HG02623 (cell line): ENCODE results near the gene ERC2.

Source experiments
- ATAC-seq: cut with Tn5 transposase; IDR thresholded peaks from one replicate; pipeline ENCODE4 v1.9.1; 2021; ENCODE audit warnings: moderate library complexity; ENCODE audit not compliant: unreplicated experiment

Gene ERC2

DNA sequence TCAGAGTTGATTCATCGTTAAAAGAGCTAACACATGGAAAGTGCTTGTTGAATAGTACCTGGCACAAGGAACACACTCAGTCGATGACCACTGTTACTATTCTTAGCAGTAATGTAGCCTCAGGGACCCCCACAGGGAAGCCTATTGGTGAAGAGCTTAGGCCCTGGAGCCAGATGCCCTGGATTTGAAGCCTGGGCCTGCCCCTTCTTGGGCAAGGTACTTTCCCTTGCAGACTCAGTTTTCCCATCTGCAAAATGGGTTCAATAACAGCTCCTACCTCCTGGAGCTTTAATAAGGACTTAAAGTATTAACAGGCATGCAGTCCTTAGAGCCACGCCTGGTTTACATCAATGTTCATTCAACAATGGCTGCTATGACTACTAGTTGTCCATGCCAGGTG, 884.2 kb downstream of the ERC2 start:
- ATAC-seq, result no peak

DNA sequence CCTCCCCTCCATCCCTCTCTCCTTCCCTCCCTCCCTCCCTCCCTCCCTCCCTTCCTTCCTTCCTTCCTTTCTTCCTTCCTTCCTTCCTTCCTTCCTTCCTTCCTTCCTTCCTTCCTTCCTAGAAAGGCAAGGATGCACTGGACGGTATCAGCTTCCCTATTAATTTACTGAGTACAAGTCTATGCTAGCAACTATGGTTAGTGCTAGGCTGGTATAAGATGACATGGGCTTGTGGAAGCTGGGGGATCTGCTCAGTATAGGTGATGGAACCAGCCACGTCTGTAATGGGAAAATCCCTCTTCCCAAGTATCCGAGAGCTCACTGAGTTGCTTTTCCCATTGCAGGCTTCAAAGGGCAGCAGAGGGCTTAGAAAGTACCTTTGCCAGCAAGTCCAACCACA, 884.8 kb downstream of the ERC2 start:
- no peak for ATAC-seq

- ATAC-seq, result no peak
Measured at GRCh38 chr3:55579496-55579895, 888.8 kb downstream of the ERC2 start.

DNA sequence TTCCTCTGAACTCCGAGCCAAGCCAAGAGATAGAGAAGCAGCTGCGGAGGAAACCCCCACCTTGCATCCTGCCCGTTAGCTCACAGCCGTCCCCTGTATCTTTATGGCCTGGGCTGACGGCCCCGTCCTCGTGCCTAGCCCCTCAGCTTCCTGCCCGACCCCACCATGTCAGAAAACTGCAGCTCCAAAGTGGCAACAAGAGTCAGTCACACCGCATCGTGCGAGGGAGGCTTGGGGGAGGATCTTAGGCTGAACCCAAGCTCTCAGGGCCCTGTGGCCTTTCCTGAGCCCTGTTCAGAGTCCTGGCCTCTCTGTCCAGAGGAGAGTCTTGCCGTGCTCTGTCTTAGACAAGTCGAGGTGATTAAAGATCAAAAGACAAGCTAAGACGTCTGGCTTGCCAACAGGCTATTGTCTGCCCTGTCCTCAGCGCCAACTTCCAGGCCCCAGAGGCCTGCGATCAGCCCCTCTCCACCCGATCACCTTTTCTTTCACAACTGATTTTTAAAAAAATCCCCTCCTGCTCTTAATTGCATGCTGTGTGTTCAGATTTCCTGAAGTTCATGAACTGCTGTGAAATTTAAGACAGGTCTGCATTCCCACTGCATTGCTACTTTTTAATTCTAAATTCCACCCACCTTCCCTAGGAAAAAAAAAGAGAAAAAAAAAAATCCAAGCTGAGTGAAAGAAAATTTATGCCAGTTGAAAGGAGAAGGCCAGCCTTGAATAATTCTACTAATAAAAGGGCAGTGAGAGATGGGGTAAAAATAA, 891.5 kb downstream of the ERC2 start:
- ATAC-seq, result no peak

DNA sequence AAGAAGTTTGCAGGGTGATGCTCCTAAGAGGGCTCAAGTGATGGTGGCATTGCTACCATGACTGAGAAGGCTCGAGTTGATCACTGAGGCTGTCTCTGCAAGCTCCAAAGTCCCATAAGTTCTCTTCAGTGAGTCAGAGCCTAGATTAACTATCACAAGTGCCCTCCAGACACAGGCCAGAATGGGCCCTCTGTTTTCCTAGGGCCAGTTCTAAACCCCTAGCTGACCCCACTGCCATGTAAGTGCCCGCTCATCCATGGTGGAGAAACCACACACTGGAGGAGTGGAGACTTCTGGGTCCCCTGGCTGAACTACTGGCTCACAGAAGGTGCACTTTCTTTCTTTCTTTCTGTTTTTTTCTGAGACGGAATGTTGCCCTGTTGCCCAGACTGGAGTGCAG, 893.6 kb downstream of the ERC2 start:
- no peak for ATAC-seq

DNA sequence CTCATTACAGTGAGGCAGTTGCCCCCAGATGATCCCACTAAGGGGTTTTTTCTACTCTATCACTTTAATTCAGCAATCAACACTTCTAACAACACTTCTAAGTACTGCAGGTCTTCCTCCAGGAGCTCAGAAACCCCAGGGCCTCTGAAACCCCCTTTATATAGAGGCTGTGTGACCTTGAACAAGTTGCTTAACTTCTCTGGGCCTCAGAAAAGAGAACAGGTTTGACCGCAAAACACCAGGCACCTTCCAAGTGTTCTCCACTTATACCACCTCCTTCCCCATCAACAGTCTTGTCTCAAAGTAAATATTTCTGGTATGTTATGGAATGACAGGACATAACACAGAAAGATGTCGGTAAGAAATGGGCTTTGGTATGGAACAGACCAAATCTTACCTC, 895.5 kb downstream of the ERC2 start:
- ATAC-seq, result no peak

- no peak for ATAC-seq
Measured at GRCh38 chr3:55571913-55572312, 896.4 kb downstream of the ERC2 start.

DNA sequence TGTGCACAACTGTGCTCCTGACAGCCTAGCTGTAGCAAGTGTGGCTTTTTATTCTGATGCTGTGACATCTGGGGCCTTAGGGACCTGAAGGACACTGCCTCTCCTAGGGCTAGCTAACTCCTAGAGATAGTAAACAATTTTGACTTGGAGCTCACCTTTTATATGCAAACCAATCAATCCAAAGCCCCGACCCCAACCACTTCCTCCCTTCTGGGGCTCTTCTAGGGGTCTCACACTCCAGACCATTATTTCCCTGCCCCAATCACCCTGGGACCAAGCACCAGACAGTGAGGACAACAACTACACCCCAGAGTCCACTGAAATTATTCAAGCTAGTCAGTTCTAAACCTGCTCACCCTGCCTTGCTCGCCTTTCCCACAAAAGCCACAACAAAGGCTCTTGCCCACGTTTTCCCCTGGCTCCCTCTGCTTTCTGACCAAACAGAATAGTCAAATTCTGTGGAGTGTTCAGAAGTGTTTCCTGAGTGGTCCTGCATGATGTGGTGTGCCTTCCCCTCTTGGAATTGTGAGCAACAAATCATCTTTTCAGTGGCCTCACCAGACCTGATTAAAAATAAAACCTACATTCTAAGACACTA, 897.0 kb downstream of the ERC2 start:
- ATAC-seq, result no peak

GRCh38 chr3:55570271-55570711, 898.0 kb downstream of the ERC2 start:
- no peak for ATAC-seq

DNA sequence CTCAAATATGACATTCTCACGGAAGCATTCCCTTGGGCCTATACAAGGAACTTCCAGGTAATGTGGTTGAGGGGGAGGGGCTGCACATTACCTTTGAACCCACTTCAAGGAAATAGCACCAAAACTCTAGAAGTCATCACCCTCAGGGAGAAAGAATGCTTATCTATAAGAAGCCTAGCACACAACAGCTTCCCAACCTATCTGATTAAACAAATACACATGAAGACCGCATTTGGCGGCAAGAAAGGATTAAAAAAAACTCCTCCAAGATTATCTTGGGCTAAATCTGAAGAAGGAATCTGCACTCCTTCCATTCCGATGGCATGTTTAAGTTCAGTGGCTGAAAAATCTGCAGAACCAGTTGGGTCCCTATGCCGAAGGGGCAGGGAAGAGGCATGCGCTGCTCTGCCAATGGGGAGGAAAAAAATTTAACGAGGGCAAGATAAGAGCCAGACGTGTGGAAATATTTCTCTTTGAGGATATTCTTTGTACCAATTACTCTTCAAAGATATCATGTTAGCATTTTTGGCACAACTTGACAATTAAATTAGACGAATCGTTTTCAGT, 899.2 kb downstream of the ERC2 start:
- ATAC-seq, result no peak

- no peak for ATAC-seq
Measured at GRCh38 chr3:55567615-55568014, 900.7 kb downstream of the ERC2 start.

- ATAC-seq, result no peak
Measured at GRCh38 chr3:55567121-55567520, 901.1 kb downstream of the ERC2 start.

GRCh38 chr3:55565521-55565920, 902.7 kb downstream of the ERC2 start:
- no peak for ATAC-seq

- no peak for ATAC-seq
Measured at GRCh38 chr3:55564726-55565125, 903.5 kb downstream of the ERC2 start.

GRCh38 chr3:55562700-55563099, 905.6 kb downstream of the ERC2 start:
- ATAC-seq, result no peak

- ATAC-seq, result no peak
Measured at GRCh38 chr3:55559500-55560423, 908.5 kb downstream of the ERC2 start.

DNA sequence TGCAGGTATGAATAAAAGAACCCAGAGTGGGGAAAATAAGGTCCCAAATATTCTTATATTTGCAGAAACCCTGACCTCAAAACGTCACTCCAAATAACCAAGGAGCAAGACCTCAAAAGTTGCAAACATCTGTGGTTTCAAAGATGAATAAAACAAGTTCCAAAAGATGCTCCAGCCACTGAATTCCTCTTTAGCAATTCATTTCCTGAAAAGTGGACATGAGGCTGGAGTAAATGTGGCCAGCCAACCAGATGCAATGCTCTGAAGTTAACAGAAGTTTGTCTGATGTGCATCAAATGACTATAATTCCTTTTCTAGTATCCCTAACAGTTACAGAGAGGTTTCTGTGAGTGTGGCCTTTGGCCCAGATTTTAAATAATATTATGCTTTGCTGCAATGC, 910.0 kb downstream of the ERC2 start:
- ATAC-seq, result no peak

DNA sequence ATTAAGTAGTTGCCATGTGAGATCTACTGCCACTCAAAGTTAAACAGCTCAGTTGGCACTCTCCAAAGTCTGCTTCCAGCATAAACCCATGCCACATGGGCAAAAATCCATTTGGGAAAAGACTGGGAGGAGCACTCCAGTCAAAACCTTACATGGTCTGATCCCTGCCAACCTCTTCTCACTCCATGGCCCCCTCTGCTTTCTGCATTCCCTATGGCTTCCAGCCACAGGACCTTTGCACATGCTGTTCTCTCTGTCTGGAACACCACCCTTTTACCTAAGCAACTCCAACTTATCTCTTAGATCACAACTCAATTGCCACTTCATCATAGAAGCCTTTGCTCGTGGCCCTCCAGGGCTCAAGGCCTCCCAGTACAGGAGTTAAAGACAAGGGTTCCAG, 910.7 kb downstream of the ERC2 start:
- no peak for ATAC-seq

- ATAC-seq, result no peak
Measured at GRCh38 chr3:55556619-55557537, 911.4 kb downstream of the ERC2 start.

- ATAC-seq, result no peak
Measured at GRCh38 chr3:55555873-55556618, 912.2 kb downstream of the ERC2 start.
